Lower leg skin (tissue), 3 donors: ENCODE data around the gene MIA2.
A peak's percentile ranks its signal among the peaks of the same experiment; 100 is the strongest.

Experiments
- POLR2A ChIP-seq, 2 donors: fragments of 450-650 bp; IDR thresholded peaks; one replicate each; pipeline ENCODE4 v1.6.1; 2016 to 2017; ENCODE audit warnings: antibody characterized with exemption in 2 of 2, mild to moderate bottlenecking in 1 of 2, moderate library complexity in 1 of 2
- TF ChIP-seq, protein P1 (sequence below), 3 donors: fragments of 450-650 bp; IDR thresholded peaks; one replicate each; pipeline ENCODE4 v1.5.1; 2016; ENCODE audit warnings: antibody characterized with exemption in 3 of 3, mild to moderate bottlenecking in 3 of 3, moderate library complexity in 2 of 3

DNA sequence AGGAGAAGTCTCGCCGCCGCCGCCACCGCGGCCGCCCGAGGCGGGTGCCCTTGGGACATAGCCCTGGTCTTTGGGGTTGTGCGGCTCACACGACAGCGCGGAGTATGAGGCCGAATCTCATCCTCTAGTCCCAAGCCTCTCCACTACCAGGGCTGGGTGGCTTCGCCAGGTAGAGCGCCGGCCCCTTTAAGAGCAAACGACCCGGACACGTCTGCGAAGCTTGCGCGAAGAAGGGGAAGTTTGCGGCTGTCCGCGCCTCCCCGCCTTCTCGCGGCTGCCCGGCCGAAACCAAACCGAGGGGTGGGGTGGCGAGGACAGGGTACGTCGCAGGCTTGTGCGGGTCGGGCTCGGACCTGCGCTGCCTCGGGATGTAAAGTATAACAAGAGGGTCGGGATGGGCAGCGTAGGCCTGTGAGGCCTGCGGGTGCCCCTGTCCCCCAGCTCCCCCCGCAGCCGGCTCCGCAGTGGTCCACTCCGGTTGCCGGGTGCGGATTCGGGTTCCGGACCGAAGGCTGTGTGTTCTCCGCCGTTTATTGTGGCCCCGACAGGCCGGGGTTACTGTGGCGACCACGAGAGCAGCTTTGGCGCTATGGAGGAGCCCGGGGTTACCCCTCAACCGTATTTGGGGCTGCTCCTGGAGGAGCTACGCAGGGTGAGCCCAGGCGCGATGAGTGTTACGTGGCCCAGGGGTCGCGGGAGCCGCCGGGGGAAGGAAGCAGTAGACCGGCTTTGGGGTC, 33.3 kb downstream of the MIA2 start:
- TF ChIP-seq, protein P1, sequence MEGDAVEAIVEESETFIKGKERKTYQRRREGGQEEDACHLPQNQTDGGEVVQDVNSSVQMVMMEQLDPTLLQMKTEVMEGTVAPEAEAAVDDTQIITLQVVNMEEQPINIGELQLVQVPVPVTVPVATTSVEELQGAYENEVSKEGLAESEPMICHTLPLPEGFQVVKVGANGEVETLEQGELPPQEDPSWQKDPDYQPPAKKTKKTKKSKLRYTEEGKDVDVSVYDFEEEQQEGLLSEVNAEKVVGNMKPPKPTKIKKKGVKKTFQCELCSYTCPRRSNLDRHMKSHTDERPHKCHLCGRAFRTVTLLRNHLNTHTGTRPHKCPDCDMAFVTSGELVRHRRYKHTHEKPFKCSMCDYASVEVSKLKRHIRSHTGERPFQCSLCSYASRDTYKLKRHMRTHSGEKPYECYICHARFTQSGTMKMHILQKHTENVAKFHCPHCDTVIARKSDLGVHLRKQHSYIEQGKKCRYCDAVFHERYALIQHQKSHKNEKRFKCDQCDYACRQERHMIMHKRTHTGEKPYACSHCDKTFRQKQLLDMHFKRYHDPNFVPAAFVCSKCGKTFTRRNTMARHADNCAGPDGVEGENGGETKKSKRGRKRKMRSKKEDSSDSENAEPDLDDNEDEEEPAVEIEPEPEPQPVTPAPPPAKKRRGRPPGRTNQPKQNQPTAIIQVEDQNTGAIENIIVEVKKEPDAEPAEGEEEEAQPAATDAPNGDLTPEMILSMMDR (IDR thresholded peaks at IDR 0.05): no peak
- peak in 1 of 2 donors; percentile 16 for TF ChIP-seq POLR2A (IDR thresholded peaks at IDR 0.05)
